ENCODE results near the gene STX10. TPM values are rescaled to one million over a fixed set of nuclear protein-coding genes. Genes with fewer than 3 reads are reported as not detected.

Gene STX10
- total and polyA plus RNA-seq, 9 of the 15 experiments (the other 6 are each of a cell fraction or from before 2014, with no cell fraction given), result 0.51 to 66.3 (median 31.0) TPM

DNA sequence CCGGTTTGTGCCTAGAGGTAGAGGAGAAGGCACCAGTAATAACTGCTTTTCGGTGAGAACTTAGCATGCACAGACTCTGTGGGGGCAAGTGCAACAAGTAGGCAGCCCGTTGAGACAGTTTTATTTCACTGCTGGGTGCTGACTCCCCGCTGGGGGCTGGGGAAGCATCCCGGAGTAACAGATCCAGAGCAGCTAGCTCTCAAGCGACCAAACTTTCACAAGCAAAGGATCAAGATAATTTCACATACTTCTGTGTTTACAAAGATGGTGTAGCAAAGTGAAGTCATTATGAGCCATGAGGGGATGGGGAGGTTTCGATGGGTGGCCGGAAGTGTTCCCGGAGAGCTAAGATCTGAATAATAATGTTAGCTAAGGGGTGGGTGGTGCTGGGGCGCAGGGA lies 29.4 kb downstream of the STX10 start:
- H3K79me2 ChIP-seq (ENCODE audit: control insufficient read depth, insufficient read depth, low read length), result peaks cover 94% of the 10 kb centered on the region
- ChIA-PET CTCF (ENCODE audit: low intra/inter-chr PET ratio) (no interaction called here), POLR2A (interaction anchor here (0.7 to 3.0 kb wide), 6 partner anchors 8 to 31 kb away, joined by 3 to 12 read pairs (median 4); partner anchors contain the start of genes IER2 and STX10)
- H3K9me3 ChIP-seq (replicated peaks; ENCODE audit: control insufficient read depth, insufficient read depth, low read depth, low read length), result no peaks in the 10 kb centered on the region
- no peaks in the 10 kb centered on the region for H3K27me3 ChIP-seq (ENCODE audit: control insufficient read depth in 2 of 2, insufficient read depth in 2 of 2, low read length in 2 of 2)
- no peak overlapping the region for H2AFZ ChIP-seq (ENCODE audit: low read depth, low read length)
- peak overlapping the region in 1 of 2 experiments; percentile 97; a peak in 1 of 4 replicates for H3K9ac ChIP-seq (ENCODE audit: insufficient read depth in 1 of 2, low read depth in 2 of 2, low read length in 2 of 2)
- DNase-seq (ENCODE audit: extremely low read depth in 1 of 4, low spot score in 3 of 4) (no peak), ATAC-seq (no peak), FAIRE-seq (no peak)
- H3K4me2 ChIP-seq (ENCODE audit: insufficient read depth, low read length), result peak overlapping the region; percentile 88
- peaks cover 63% of the 10 kb centered on the region for H3K36me3 ChIP-seq (ENCODE audit: control insufficient read depth, insufficient read depth, low read length)
- in situ Hi-C loops (cut with MboI), result no loop called here
- H4K20me1 ChIP-seq (replicated peaks; ENCODE audit: control insufficient read depth, insufficient read depth, low read length), result peaks cover 53% of the 10 kb centered on the region
- no peak overlapping the region for H3K4me3 ChIP-seq
- H3K4me1 ChIP-seq (replicated peaks in 1 of 2; ENCODE audit: control insufficient read depth in 2 of 2, insufficient read depth in 2 of 2, low read length in 2 of 2), result peaks cover 21 to 48% of the 10 kb centered on the region in 2 experiments; a peak in 4 of 5 replicates
- H3K9me1 ChIP-seq (ENCODE audit: control insufficient read depth, insufficient read depth, low read length), result peaks cover 12% of the 10 kb centered on the region
- no TSS peak for BruUV-seq (replicated peaks)
- H3K27ac ChIP-seq (ENCODE audit: extremely low read depth, low read depth, low read length), result no peak overlapping the region
- TF ChIP-seq EZH2 (IDR thresholded peaks at IDR 0.05; ENCODE audit: borderline replicate concordance, low read depth, low read length), result no peak
- TF ChIP-seq POLR2AphosphoS5 (IDR thresholded peaks at IDR 0.05; ENCODE audit: control insufficient read depth, insufficient read depth, low read depth, low read length), result 0 out of 2 replicates have a peak, but pooled peaks have one; percentile 4
- TF ChIP-seq KLF10 (CRISPR knock-in tag; IDR thresholded peaks at IDR 0.05), result no peak
- no peak for TF ChIP-seq ZNF212 (CRISPR knock-in tag; IDR thresholded peaks at IDR 0.05)
- 82% methylated on average over 10 of the region's 10 CpGs for WGBS (ENCODE audit: insufficient coverage, low coverage, missing lambda C conversion rate)
- intact Hi-C loops (cut with micrococcal nuclease), result no loop called here

DNA sequence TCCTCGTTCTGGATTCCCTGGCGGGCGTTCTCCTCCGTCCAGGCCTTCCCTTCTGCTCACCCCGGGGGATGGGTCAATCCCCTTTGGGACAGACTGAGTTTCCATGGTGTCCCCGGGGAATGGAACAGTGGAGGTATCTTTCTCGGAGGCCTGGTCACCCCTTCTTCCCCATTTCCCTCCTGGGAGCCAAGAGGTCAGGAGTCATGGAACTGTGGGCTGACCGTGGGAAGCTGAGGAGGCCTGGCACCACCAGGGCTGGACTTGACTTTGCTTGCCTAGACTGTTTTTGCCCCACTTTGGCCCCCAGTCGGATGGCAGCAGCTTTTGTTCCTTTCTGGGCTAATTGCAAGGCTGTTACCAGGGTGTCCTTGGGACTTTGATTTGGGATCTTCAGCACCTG lies 30.1 kb downstream of the STX10 start:
- Histone ChIP-seq H2AFZ (ENCODE audit: low read depth, low read length) (no peak overlapping the region), H3K4me1 (replicated peaks in 1 of 2; ENCODE audit: control insufficient read depth in 2 of 2, insufficient read depth in 2 of 2, low read length in 2 of 2) (peaks cover 21 to 56% of the 10 kb centered on the region in 2 experiments; a peak in 4 of 5 replicates), H4K20me1 (replicated peaks; ENCODE audit: control insufficient read depth, insufficient read depth, low read length) (peaks cover 52% of the 10 kb centered on the region), H3K9me3 (replicated peaks; ENCODE audit: control insufficient read depth, insufficient read depth, low read depth, low read length) (no peaks in the 10 kb centered on the region), H3K9ac (ENCODE audit: insufficient read depth in 1 of 2, low read depth in 2 of 2, low read length in 2 of 2) (peak overlapping the region; percentile 62 to 97; a peak in 3 of 4 replicates), H3K27me3 (ENCODE audit: control insufficient read depth in 2 of 2, insufficient read depth in 2 of 2, low read length in 2 of 2) (no peaks in the 10 kb centered on the region), H3K27ac (ENCODE audit: extremely low read depth, low read depth, low read length) (peak overlapping the region; percentile 95; the same call in 2 of the 3 replicates), H3K4me2 (ENCODE audit: insufficient read depth, low read length) (peak overlapping the region; percentile 88), H3K9me1 (ENCODE audit: control insufficient read depth, insufficient read depth, low read length) (peaks cover 12% of the 10 kb centered on the region), H3K36me3 (ENCODE audit: control insufficient read depth, insufficient read depth, low read length) (peaks cover 63% of the 10 kb centered on the region), H3K79me2 (ENCODE audit: control insufficient read depth, insufficient read depth, low read length) (peaks cover 95% of the 10 kb centered on the region), H3K4me3 (no peak overlapping the region)
- ChIA-PET CTCF (ENCODE audit: low intra/inter-chr PET ratio) (no interaction called here), POLR2A (interaction anchor here (0.5 to 4.9 kb wide), 12 partner anchors 8 to 35 kb away, joined by 3 to 31 read pairs (median 6); partner anchors contain the start of genes IER2 and STX10)
- in situ Hi-C loops (cut with MboI), result no loop called here
- ATAC-seq (no peak), FAIRE-seq (no peak), DNase-seq (ENCODE audit: extremely low read depth in 1 of 4, low spot score in 3 of 4) (no peak)
- BruUV-seq (replicated peaks), result no TSS peak
- intact Hi-C loops (cut with micrococcal nuclease), result no loop called here
- WGBS (ENCODE audit: insufficient coverage, low coverage, missing lambda C conversion rate), result 78% methylated on average over 9 of the region's 9 CpGs
- TF ChIP-seq, protein P1, sequence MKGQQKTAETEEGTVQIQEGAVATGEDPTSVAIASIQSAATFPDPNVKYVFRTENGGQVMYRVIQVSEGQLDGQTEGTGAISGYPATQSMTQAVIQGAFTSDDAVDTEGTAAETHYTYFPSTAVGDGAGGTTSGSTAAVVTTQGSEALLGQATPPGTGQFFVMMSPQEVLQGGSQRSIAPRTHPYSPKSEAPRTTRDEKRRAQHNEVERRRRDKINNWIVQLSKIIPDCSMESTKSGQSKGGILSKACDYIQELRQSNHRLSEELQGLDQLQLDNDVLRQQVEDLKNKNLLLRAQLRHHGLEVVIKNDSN (CRISPR knock-in tag; IDR thresholded peaks at IDR 0.05), result 0 out of 2 replicates have a peak, but pooled peaks have one; percentile 11
- TF ChIP-seq BDP1 (IDR thresholded peaks at IDR 0.05; ENCODE audit: insufficient read depth, insufficient read length), result no peak
- TF ChIP-seq, protein P2, sequence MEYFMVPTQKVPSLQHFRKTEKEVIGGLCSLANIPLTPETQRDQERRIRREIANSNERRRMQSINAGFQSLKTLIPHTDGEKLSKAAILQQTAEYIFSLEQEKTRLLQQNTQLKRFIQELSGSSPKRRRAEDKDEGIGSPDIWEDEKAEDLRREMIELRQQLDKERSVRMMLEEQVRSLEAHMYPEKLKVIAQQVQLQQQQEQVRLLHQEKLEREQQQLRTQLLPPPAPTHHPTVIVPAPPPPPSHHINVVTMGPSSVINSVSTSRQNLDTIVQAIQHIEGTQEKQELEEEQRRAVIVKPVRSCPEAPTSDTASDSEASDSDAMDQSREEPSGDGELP (CRISPR knock-in tag; IDR thresholded peaks at IDR 0.05; ENCODE audit: borderline replicate concordance), result no peak
- TF ChIP-seq RBFOX2 (IDR thresholded peaks at IDR 0.05; ENCODE audit: low read depth, low read length), result 0 out of 2 replicates have a peak, but pooled peaks have one; percentile 42
- no peak for TF ChIP-seq KLF16 (IDR thresholded peaks at IDR 0.05)
- no peak for TF ChIP-seq GABPA (tag; conservative IDR thresholded peaks at IDR 0.05; ENCODE audit: low read depth)
- TF ChIP-seq, protein P3, sequence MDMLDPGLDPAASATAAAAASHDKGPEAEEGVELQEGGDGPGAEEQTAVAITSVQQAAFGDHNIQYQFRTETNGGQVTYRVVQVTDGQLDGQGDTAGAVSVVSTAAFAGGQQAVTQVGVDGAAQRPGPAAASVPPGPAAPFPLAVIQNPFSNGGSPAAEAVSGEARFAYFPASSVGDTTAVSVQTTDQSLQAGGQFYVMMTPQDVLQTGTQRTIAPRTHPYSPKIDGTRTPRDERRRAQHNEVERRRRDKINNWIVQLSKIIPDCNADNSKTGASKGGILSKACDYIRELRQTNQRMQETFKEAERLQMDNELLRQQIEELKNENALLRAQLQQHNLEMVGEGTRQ (CRISPR knock-in tag; IDR thresholded peaks at IDR 0.05), result no peak
- TF ChIP-seq KAT8 (IDR thresholded peaks at IDR 0.05; ENCODE audit: low read depth), result no peak

Measured in K562 (cell line).